PC-9 (cell line): ENCODE results near the gene ERCC1. TPM values are rescaled to one million over a fixed set of nuclear protein-coding genes. Genes with fewer than 3 reads are reported as not detected.
A peak's percentile ranks its signal among the peaks of the same experiment; 100 is the strongest.
"Not testable (repeated sequence)": the region's sequence is repeated elsewhere in the genome, so short reads cannot be mapped to it uniquely, and the experiment has no call there.

Experiments
- BruUV-seq: library from RNA; stranded (reverse); fragments of 400-500 nt; replicated peaks from 2 replicates; lab custom pipeline; 2021; lab: Mats Ljungman, UMichigan
- CTCF ChIA-PET: fragments of 300-600 bp; sonication (Branson Sonifier 250); formaldehyde crosslinking; loops from one replicate; lab custom pipeline; 2022; ENCODE audit warnings: antibody characterized with exemption; lab: Charles Lee
- POLR2A ChIA-PET: fragments of 300-600 bp; sonication (Branson Sonifier 250); formaldehyde crosslinking; loops from one replicate; lab custom pipeline; 2022; ENCODE audit warnings: antibody characterized with exemption; ENCODE audit not compliant: unreplicated experiment; lab: Charles Lee
- DNase-seq, 2 experiments: peaks; one replicate each; pipeline versions ENCODE4 v3.0.0 to v3.0.0-alpha.2; 2015 to 2022; ENCODE audit warnings: mixed read lengths in 1 of 2
- H2AFZ ChIP-seq: fragments of 200-600 bp; sonication (generic); 2 replicates; pipeline ENCODE4 v1.8.1; 2017; ENCODE audit warnings: antibody characterized with exemption
- H3F3A ChIP-seq: fragments of 200-600 bp; sonication (generic); 2 replicates; pipeline ENCODE4 v1.8.1; 2017; ENCODE audit warnings: antibody characterized with exemption, mild to moderate bottlenecking, low read depth; ENCODE audit not compliant: insufficient read depth
- H3K27ac ChIP-seq: fragments of 200-600 bp; sonication (generic); 2 replicates; pipeline ENCODE4 v1.6.1; 2016; ENCODE audit warnings: mixed run types
- H3K27me3 ChIP-seq: fragments of 200-600 bp; sonication (generic); 2 replicates; pipeline ENCODE4 v1.6.1; 2016; ENCODE audit warnings: low read depth, mixed run types; ENCODE audit not compliant: insufficient read depth
- H3K36me3 ChIP-seq: fragments of 200-600 bp; sonication (generic); 2 replicates; pipeline ENCODE4 v1.6.1; 2016; ENCODE audit warnings: low read depth, mixed run types
- H3K4me1 ChIP-seq: fragments of 200-600 bp; sonication (generic); replicated peaks from 2 replicates; pipeline ENCODE4 v1.6.1; 2016; ENCODE audit warnings: mixed run types; ENCODE audit not compliant: insufficient read depth
- H3K4me2 ChIP-seq: fragments of 200-600 bp; sonication (generic); 2 replicates; pipeline ENCODE4 v1.6.1; 2017; ENCODE audit warnings: mixed run types
- H3K4me3 ChIP-seq: fragments of 200-600 bp; sonication (generic); 2 replicates; pipeline ENCODE4 v1.6.1; 2016; ENCODE audit warnings: mixed run types
- H3K79me2 ChIP-seq: fragments of 200-600 bp; sonication (generic); 2 replicates; pipeline ENCODE4 v1.6.1; 2017; ENCODE audit warnings: low read depth, mixed run types
- H3K9me2 ChIP-seq: fragments of 200-600 bp; sonication (generic); 2 replicates; pipeline ENCODE4 v1.8.1; 2017; ENCODE audit warnings: mild to moderate bottlenecking; ENCODE audit not compliant: insufficient read depth
- H3K9me3 ChIP-seq: fragments of 200-600 bp; sonication (generic); 2 replicates; pipeline ENCODE4 v1.8.1; 2016; ENCODE audit warnings: low read depth; ENCODE audit not compliant: insufficient read depth
- H4K20me1 ChIP-seq: fragments of 200-600 bp; sonication (generic); 2 replicates; pipeline ENCODE4 v1.8.1; 2017; ENCODE audit not compliant: insufficient read depth
- EZH2 ChIP-seq: fragments of 200-600 bp; sonication (generic); IDR thresholded peaks from 2 replicates; pipeline ENCODE4 v1.8.0; 2017; ENCODE audit warnings: antibody characterized with exemption, low read depth
- intact Hi-C: fragments of 100-400 bp; cut with micrococcal nuclease; formaldehyde crosslinking; loops from one replicate; pipeline ENCODE4 v1.10.0; 2022; ENCODE audit not compliant: unreplicated experiment
- total RNA-seq: library from RNA; stranded (reverse); gene quantifications from 2 replicates; pipeline ENCODE4 v1.2.3, GENCODE V29; 2021
- TF ChIP-seq, protein P1 (sequence below): fragments of 200-600 bp; sonication (generic); conservative IDR thresholded peaks from 2 replicates; pipeline ENCODE4 v1.6.1; 2017; ENCODE audit warnings: mixed run types, antibody characterized with exemption, mild to moderate bottlenecking, moderate library complexity

The ERCC1 gene
- total RNA-seq, 1 experiment from 2014 or later = 102 TPM

DNA sequence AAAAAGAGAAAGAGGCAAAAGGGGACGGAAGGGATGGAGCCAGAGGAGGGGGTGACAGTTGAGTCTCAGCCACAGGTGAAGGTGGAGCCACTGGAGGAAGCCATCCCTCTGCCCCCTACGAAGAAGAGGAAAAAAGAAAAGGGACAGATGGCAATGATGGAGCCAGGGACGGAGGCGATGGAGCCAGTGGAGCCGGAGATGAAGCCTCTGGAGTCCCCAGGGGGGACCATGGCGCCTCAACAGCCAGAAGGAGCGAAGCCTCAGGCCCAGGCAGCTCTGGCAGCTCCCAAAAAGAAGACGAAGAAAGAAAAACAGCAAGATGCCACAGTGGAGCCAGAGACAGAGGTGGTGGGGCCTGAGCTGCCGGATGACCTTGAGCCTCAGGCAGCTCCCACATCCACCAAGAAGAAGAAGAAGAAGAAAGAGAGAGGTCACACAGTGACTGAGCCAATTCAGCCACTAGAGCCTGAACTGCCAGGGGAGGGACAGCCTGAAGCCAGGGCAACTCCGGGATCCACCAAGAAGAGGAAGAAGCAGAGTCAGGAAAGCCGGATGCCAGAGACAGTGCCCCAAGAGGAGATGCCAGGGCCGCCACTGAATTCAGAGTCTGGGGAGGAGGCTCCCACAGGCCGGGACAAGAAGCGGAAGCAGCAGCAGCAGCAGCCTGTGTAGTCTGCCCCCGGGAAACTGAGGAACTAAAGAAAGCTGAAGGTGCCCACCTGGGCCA lies 14.7 kb downstream of the ERCC1 start:
- Histone ChIP-seq H3K4me1 (peaks cover 8% of the 10 kb centered on the region), H4K20me1 (no peaks in the 10 kb centered on the region), H3K9me2 (no peaks in the 10 kb centered on the region), H3K27me3 (no peaks in the 10 kb centered on the region), H3K36me3 (peaks cover 12% of the 10 kb centered on the region; the same call in 1 of the 2 replicates), H2AFZ (no peak overlapping the region), H3K9me3 (no peaks in the 10 kb centered on the region), H3K4me3 (no peak overlapping the region), H3K4me2 (no peak overlapping the region), H3K79me2 (peaks cover 29% of the 10 kb centered on the region), H3K27ac (no peak overlapping the region), H3F3A (peaks cover 58% of the 10 kb centered on the region; the same call in 1 of the 2 replicates)
- ChIA-PET POLR2A (no interaction called here), CTCF (no interaction called here)
- TF ChIP-seq, protein P1, sequence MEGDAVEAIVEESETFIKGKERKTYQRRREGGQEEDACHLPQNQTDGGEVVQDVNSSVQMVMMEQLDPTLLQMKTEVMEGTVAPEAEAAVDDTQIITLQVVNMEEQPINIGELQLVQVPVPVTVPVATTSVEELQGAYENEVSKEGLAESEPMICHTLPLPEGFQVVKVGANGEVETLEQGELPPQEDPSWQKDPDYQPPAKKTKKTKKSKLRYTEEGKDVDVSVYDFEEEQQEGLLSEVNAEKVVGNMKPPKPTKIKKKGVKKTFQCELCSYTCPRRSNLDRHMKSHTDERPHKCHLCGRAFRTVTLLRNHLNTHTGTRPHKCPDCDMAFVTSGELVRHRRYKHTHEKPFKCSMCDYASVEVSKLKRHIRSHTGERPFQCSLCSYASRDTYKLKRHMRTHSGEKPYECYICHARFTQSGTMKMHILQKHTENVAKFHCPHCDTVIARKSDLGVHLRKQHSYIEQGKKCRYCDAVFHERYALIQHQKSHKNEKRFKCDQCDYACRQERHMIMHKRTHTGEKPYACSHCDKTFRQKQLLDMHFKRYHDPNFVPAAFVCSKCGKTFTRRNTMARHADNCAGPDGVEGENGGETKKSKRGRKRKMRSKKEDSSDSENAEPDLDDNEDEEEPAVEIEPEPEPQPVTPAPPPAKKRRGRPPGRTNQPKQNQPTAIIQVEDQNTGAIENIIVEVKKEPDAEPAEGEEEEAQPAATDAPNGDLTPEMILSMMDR = no peak
- no peak for TF ChIP-seq EZH2
- BruUV-seq = no TSS peak
- intact Hi-C loops = loop anchor here (10.0 kb wide), 1 partner anchor 314 kb away; the partner anchor contains the start of gene PPP1R37
- DNase-seq = no peak

DNA sequence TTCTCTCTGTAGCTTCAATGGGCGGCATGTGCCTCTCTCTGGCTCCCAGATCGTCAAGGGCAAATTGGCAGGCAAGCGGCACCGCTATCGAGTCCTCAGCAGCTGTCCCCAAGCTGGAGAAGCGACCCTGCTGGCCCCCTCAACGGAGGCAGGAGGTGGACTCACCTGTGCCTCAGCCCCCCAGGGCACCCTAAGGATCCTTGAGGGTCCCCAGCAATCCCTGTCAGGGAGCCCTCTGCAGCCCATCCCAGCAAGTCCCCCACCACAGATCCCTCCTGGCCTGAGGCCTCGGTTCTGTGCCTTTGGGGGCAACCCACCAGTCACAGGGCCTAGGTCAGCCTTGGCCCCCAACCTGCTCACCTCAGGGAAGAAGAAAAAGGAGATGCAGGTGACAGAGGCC lies 15.6 kb downstream of the ERCC1 start:
- Histone ChIP-seq H2AFZ (no peak overlapping the region), H4K20me1 (peaks cover 8% of the 10 kb centered on the region), H3K27me3 (no peaks in the 10 kb centered on the region), H3F3A (peaks cover 56% of the 10 kb centered on the region; the same call in 1 of the 2 replicates), H3K4me2 (peak overlapping the region; percentile 86), H3K9me2 (no peaks in the 10 kb centered on the region), H3K4me1 (peaks cover 17% of the 10 kb centered on the region), H3K27ac (no peak overlapping the region), H3K79me2 (peaks cover 38% of the 10 kb centered on the region), H3K36me3 (peaks cover 3% of the 10 kb centered on the region; the same call in 1 of the 2 replicates), H3K4me3 (peak overlapping the region; percentile 95; the same call in 1 of the 2 replicates), H3K9me3 (no peaks in the 10 kb centered on the region)
- POLR2A ChIA-PET = interaction anchor here (0.7 kb wide), 1 partner anchor 10 kb away, joined by 7 read pairs; no protein-coding TSS in a partner anchor
- no peak for DNase-seq
- TF ChIP-seq EZH2 = no peak
- TF ChIP-seq, protein P1 = no peak
- CTCF ChIA-PET = no interaction called here
- BruUV-seq = no TSS peak
- intact Hi-C loops = loop anchor here (10.0 kb wide), 1 partner anchor 313 kb away; the partner anchor contains the start of gene PPP1R37

DNA sequence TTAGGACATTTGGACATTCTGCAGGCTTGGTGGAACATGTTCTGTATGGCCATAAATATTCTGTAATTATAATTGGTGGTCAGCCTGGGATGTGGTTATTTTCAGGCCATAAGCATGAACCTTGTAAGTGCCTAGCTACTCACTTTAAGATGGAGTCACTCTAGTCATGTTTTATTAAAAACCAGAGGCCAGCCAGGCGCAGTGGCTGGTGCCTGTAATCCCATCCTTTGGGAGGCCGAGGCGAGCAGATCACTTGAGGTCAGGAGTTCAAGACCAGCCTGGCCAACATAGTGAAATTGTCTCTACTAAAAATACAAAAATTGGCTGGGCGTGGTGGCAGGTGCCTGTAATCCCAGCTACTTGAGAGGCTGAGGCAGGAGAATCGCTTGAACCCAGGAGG lies 16.1 kb downstream of the ERCC1 start:
- Histone ChIP-seq H3K79me2 (peaks cover 43% of the 10 kb centered on the region), H3K4me3 (peak overlapping the region; percentile 95), H3K4me2 (peak overlapping the region; percentile 86), H3F3A (peaks cover 51% of the 10 kb centered on the region; the same call in 1 of the 2 replicates), H3K4me1 (peaks cover 18% of the 10 kb centered on the region), H4K20me1 (peaks cover 12% of the 10 kb centered on the region)
- BruUV-seq, H3K9me2 ChIP-seq, H3K27me3 ChIP-seq, H3K27ac ChIP-seq, H2AFZ ChIP-seq, H3K36me3 ChIP-seq, CTCF ChIA-PET, H3K9me3 ChIP-seq, DNase-seq: not testable (repeated sequence)
- POLR2A ChIA-PET = interaction anchor here (0.7 kb wide), 2 partner anchors 10 to 804 kb away, joined by 5 to 7 read pairs; no protein-coding TSS in a partner anchor
- intact Hi-C loops = loop anchor here (10.0 kb wide), 1 partner anchor 313 kb away; the partner anchor contains the start of gene PPP1R37
